Measurements from ENCODE around the gene TBC1D22A.

- no peak for TF ChIP-seq CTCF (IDR thresholded peaks at IDR 0.05; ENCODE audit: low read length)
- no peak for TF ChIP-seq EZH2 (IDR thresholded peaks at IDR 0.05; ENCODE audit: borderline replicate concordance, low read length)
Observed at GRCh38 chr22:46728470-46728869, 34.0 kb upstream of the TBC1D22A start.
